PC-3 (cell line): ENCODE data around the gene FAM20B. TPM values are rescaled to one million over a fixed set of nuclear protein-coding genes. Genes with fewer than 3 reads are reported as not detected.
A peak's percentile ranks its signal among the peaks of the same experiment; 100 is the strongest.

Experiments used
- ATAC-seq: fragments of 200-7000 bp; cut with Tn5 transposase; 2 replicates; pipeline ENCODE4 v1.9.1; 2020; ENCODE audit warnings: mild to moderate bottlenecking, moderate library complexity
- BruUV-seq: library from RNA; stranded (reverse); fragments of 400-500 nt; replicated peaks from 2 replicates; lab custom pipeline; 2021; lab: Mats Ljungman, UMichigan
- CTCF ChIA-PET: fragments of 300-600 bp; sonication (Branson Sonifier 250); formaldehyde crosslinking; loops from one replicate; lab custom pipeline; 2022; ENCODE audit warnings: antibody characterized with exemption; lab: Charles Lee
- POLR2A ChIA-PET: fragments of 300-600 bp; sonication (Branson Sonifier 250); formaldehyde crosslinking; loops from one replicate; lab custom pipeline; 2022; ENCODE audit warnings: antibody characterized with exemption; ENCODE audit not compliant: unreplicated experiment; lab: Charles Lee
- DNase-seq: peaks from one replicate; pipeline ENCODE4 v3.0.0-alpha.2; 2015
- H2AFZ ChIP-seq: fragments of 300-600 bp; sonication (generic); 2 replicates; pipeline ENCODE4 v1.6.0; 2016; ENCODE audit warnings: antibody characterized with exemption, low read length
- H3F3A ChIP-seq: fragments of 300-600 bp; sonication (generic); one replicate; pipeline ENCODE4 v1.6.0; 2017; ENCODE audit warnings: antibody characterized with exemption, low read length, control low read depth, mild to moderate bottlenecking; ENCODE audit not compliant: unreplicated experiment
- H3K27ac ChIP-seq: fragments of 300-600 bp; sonication (generic); 2 replicates; pipeline ENCODE4 v1.5.1; 2016; ENCODE audit warnings: mild to moderate bottlenecking, low read length
- H3K27me3 ChIP-seq: fragments of 300-600 bp; sonication (generic); 2 replicates; pipeline ENCODE4 v1.6.1; 2016; ENCODE audit warnings: low read length, mixed read lengths
- H3K36me3 ChIP-seq: fragments of 300-600 bp; sonication (generic); 2 replicates; pipeline ENCODE4 v1.6.1; 2016; ENCODE audit warnings: low read depth, mixed run types, low read length, mixed read lengths
- H3K4me1 ChIP-seq: fragments of 300-600 bp; sonication (generic); 2 replicates; pipeline ENCODE4 v1.5.1; 2016; ENCODE audit warnings: low read length; ENCODE audit not compliant: insufficient read depth
- H3K4me2 ChIP-seq: fragments of 300-600 bp; sonication (generic); 2 replicates; pipeline ENCODE4 v1.6.0; 2016; ENCODE audit warnings: low read length
- H3K4me3 ChIP-seq: fragments of 300-600 bp; sonication (generic); 2 replicates; pipeline ENCODE4 v1.5.1; 2016; ENCODE audit warnings: mild to moderate bottlenecking, low read length, mixed read lengths
- H3K79me2 ChIP-seq: fragments of 300-600 bp; sonication (generic); 2 replicates; pipeline ENCODE4 v1.6.1; 2017; ENCODE audit warnings: low read length, mixed read lengths
- H3K9ac ChIP-seq: fragments of 300-600 bp; sonication (generic); 2 replicates; pipeline ENCODE4 v1.6.0; 2016; ENCODE audit warnings: mild to moderate bottlenecking, low read length
- H3K9me2 ChIP-seq: fragments of 300-600 bp; sonication (generic); replicated peaks from 2 replicates; pipeline ENCODE4 v1.6.1; 2016; ENCODE audit warnings: mixed run types, low read length, mixed read lengths
- H3K9me3 ChIP-seq: fragments of 300-600 bp; sonication (generic); 2 replicates; pipeline ENCODE4 v1.6.1; 2016; ENCODE audit warnings: low read length, mixed read lengths
- H4K20me1 ChIP-seq: fragments of 300-600 bp; sonication (generic); 2 replicates; pipeline ENCODE4 v1.6.1; 2016; ENCODE audit warnings: low read length, mixed read lengths
- EZH2 ChIP-seq: fragments of 300-600 bp; sonication (generic); IDR thresholded peaks from one replicate; pipeline ENCODE4 v1.6.1; 2017; ENCODE audit warnings: antibody characterized with exemption, mild to moderate bottlenecking, low read length; ENCODE audit not compliant: unreplicated experiment
- EZH2phosphoT487 ChIP-seq: fragments of 300-600 bp; sonication (generic); IDR thresholded peaks from 2 replicates; pipeline ENCODE4 v1.6.1; 2018; ENCODE audit warnings: mild to moderate bottlenecking, antibody characterized with exemption, low read length, borderline replicate concordance
- intact Hi-C: fragments of 100-400 bp; cut with micrococcal nuclease; formaldehyde crosslinking; loops from 2 replicates; pipeline ENCODE4 v1.9.0; 2023
- total RNA-seq: library from RNA; depleted of rRNA; stranded (reverse); fragments of >200 nt; gene quantifications from 2 replicates; pipeline ENCODE4 v1.2.3, GENCODE V29; 2014
- TF ChIP-seq, protein P1 (sequence below): fragments of 300-600 bp; sonication (generic); conservative IDR thresholded peaks from 2 replicates; pipeline ENCODE4 v1.5.1; 2017; ENCODE audit warnings: antibody characterized with exemption, low read depth, mild to moderate bottlenecking, low read length

FAM20B gene
- total RNA-seq, 1 experiment from 2014 or later = 21.1 TPM

DNA sequence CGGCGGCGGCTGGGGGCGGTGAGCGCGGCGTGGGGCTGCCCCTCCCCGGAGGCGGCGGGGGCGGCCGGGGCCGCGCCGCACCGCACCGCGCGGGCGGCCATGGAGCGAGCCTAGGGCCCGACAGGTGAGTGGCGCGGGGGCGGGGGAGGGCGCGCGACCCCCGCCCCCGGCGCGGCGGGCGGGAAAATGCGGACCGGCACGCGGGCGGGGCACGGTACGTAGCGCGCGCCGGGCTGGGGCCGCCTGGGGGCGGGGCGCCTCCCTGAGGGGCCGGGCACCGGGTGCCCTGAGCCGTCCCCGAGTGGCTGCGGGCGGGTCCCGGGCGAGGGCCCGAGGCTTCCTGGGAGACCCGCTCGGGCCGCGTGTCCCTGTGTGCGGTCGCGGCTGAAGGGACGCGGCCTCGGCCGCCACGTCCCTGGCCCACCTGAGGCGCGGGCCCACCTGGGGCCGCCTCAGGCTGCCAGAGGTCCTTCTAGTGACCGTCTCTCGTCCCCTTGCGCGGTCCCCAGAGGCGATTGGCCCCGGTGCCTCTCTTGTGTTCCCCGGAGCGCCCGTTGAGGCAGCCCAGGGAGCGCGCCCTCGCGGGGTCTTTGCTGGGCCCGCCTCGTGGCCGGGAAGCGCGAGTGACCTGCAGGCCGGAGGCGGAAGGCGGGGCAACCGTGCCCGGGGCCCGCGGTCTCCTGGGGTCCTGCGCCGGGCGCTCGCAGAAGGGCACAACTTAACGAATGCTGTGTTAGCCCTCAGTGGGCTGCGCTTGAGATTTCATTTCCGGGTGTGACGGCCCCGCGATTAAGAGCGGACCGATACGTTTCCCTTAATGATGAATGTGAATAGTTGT lies 500 bp downstream of the FAM20B start:
- TF ChIP-seq EZH2phosphoT487 (no peak), EZH2 (no peak)
- TF ChIP-seq, protein P1, sequence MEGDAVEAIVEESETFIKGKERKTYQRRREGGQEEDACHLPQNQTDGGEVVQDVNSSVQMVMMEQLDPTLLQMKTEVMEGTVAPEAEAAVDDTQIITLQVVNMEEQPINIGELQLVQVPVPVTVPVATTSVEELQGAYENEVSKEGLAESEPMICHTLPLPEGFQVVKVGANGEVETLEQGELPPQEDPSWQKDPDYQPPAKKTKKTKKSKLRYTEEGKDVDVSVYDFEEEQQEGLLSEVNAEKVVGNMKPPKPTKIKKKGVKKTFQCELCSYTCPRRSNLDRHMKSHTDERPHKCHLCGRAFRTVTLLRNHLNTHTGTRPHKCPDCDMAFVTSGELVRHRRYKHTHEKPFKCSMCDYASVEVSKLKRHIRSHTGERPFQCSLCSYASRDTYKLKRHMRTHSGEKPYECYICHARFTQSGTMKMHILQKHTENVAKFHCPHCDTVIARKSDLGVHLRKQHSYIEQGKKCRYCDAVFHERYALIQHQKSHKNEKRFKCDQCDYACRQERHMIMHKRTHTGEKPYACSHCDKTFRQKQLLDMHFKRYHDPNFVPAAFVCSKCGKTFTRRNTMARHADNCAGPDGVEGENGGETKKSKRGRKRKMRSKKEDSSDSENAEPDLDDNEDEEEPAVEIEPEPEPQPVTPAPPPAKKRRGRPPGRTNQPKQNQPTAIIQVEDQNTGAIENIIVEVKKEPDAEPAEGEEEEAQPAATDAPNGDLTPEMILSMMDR = no peak
- peak overlapping the region; percentile 81 for H2AFZ ChIP-seq
- H3K4me2 ChIP-seq = peak overlapping the region; percentile 98
- H3K9me2 ChIP-seq = no peaks in the 10 kb centered on the region
- peak; percentile 88 for ATAC-seq
- no TSS peak for BruUV-seq
- CTCF ChIA-PET = no interaction called here
- peak overlapping the region; percentile 99 for H3K9ac ChIP-seq
- peak overlapping the region; percentile 84 for H3K27ac ChIP-seq
- peaks cover 14% of the 10 kb centered on the region; the same call in 1 of the 2 replicates for H3K4me1 ChIP-seq
- peaks cover 51% of the 10 kb centered on the region for H3K79me2 ChIP-seq
- H3K27me3 ChIP-seq = no peaks in the 10 kb centered on the region
- peak; percentile 76 for DNase-seq
- peak overlapping the region; percentile 84 for H3K4me3 ChIP-seq
- no peaks in the 10 kb centered on the region for H3K9me3 ChIP-seq
- no peaks in the 10 kb centered on the region for H4K20me1 ChIP-seq
- POLR2A ChIA-PET = no interaction called here
- intact Hi-C loops = no loop called here
- no peaks in the 10 kb centered on the region for H3K36me3 ChIP-seq
- H3F3A ChIP-seq = no peaks in the 10 kb centered on the region

DNA sequence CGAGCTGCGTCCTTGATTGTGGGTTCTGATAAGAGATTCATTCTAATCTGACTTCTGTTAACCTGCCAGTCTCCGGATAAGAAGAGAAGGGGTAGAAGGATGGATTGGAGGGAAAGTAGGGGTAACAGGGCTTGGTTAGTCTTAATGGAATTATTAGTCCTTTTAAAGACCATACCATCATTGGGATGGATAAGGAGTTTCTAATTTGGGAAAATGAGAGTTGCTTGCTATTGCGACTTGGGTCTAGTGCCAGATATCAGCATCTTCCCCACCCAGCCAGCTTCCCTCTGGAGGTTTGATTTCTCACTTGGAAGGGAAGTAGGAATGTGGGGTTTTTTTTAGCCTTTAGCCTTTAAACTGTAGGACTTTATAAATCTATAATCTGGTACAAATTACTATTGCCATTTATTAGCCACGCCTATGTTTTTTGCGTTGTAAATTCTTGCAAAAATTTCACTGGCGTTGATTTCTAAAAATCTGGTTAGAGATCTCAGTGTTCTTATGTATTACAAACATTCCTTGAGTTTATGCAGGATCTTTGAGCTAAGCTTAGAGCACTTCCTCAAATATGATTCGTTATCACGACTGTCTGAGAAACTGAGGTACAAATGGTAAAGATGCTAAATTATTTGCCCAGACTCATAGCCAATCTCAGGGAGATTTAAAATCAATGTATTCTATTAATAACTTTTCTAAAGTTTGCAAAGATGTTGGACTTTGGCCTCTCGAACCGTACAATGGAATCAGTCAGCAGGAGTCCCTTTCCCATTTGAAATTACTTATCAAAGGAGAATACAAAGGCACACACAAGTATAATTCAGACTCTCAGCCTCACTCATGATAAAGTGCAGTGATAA lies 1.3 kb downstream of the FAM20B start:
- TF ChIP-seq, protein P1 = no peak
- TF ChIP-seq EZH2 = no peak
- no peak for TF ChIP-seq EZH2phosphoT487
- DNase-seq (no peak), ATAC-seq (no peak)
- H2AFZ ChIP-seq = peak overlapping the region; percentile 81
- POLR2A ChIA-PET = no interaction called here
- H3K4me3 ChIP-seq = peak overlapping the region; percentile 84
- peak overlapping the region; percentile 84 for H3K27ac ChIP-seq
- no peaks in the 10 kb centered on the region for H3K9me2 ChIP-seq
- no peaks in the 10 kb centered on the region for H3K9me3 ChIP-seq
- H3K36me3 ChIP-seq = no peaks in the 10 kb centered on the region
- no peaks in the 10 kb centered on the region for H3K27me3 ChIP-seq
- intact Hi-C loops = no loop called here
- no peaks in the 10 kb centered on the region for H3F3A ChIP-seq
- CTCF ChIA-PET = no interaction called here
- peak overlapping the region; percentile 99 for H3K9ac ChIP-seq
- BruUV-seq = TSS peak; percentile 60
- H3K79me2 ChIP-seq = peaks cover 59% of the 10 kb centered on the region
- peak overlapping the region; percentile 98 for H3K4me2 ChIP-seq
- peaks cover 22% of the 10 kb centered on the region for H3K4me1 ChIP-seq
- H4K20me1 ChIP-seq = 0 out of 2 replicates have a peak, but pooled peaks cover 5% of the 10 kb centered on the region
